ENCODE measurements around the gene PTPRE.

DNA sequence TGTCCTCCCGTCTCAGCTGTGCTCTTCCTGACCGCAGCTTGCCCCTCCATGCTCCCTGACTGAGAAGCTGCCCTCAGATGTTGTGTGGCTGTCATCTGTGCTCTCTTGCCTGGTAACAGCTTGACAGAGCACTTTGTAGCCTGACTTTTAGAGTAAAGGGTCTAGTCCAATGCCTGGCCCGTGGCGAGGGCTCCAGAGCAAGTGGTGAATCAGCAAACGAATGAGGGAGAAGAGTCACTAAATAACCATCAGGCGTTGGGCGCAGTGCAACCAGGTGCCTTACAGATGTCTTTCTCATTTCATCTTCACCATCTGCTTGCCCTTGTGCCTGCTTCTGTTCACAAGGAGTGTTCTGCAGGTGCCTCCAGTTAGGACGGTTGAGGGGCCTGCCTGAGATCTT lies 173.7 kb downstream of the PTPRE start:
- TF ChIP-seq, protein P1, sequence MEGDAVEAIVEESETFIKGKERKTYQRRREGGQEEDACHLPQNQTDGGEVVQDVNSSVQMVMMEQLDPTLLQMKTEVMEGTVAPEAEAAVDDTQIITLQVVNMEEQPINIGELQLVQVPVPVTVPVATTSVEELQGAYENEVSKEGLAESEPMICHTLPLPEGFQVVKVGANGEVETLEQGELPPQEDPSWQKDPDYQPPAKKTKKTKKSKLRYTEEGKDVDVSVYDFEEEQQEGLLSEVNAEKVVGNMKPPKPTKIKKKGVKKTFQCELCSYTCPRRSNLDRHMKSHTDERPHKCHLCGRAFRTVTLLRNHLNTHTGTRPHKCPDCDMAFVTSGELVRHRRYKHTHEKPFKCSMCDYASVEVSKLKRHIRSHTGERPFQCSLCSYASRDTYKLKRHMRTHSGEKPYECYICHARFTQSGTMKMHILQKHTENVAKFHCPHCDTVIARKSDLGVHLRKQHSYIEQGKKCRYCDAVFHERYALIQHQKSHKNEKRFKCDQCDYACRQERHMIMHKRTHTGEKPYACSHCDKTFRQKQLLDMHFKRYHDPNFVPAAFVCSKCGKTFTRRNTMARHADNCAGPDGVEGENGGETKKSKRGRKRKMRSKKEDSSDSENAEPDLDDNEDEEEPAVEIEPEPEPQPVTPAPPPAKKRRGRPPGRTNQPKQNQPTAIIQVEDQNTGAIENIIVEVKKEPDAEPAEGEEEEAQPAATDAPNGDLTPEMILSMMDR (IDR thresholded peaks at IDR 0.05): no peak
- TF ChIP-seq POLR2A (IDR thresholded peaks at IDR 0.05): no peak
